Dendritic cell treated with granulocyte-macrophage colony-stimulating factor and Interleukin-4, amounts not matched to agents 40 ng/mL and 50 ng/mL, for 4 days (primary cell): ENCODE measurements around the gene TOMM20L.

Experiments used
- H3K27ac Mint-ChIP-seq: one replicate; pipeline ENCODE4 v1.8.0; 2022; ENCODE audit warnings: mild to moderate bottlenecking, mixed read lengths
- H3K27me3 Mint-ChIP-seq: one replicate; pipeline ENCODE4 v1.8.0; 2022; ENCODE audit warnings: mild to moderate bottlenecking, mixed read lengths
- H3K36me3 Mint-ChIP-seq: one replicate; pipeline ENCODE4 v1.8.0; 2022; ENCODE audit warnings: low read depth, mixed read lengths
- H3K4me1 Mint-ChIP-seq: one replicate; pipeline ENCODE4 v1.8.0; 2022; ENCODE audit warnings: low read depth, mixed read lengths
- H3K4me3 Mint-ChIP-seq: one replicate; pipeline ENCODE4 v1.8.0; 2022; ENCODE audit warnings: mild to moderate bottlenecking, moderate library complexity, mixed read lengths
- H3K9me3 Mint-ChIP-seq: one replicate; pipeline ENCODE4 v1.8.0; 2022; ENCODE audit warnings: mixed read lengths
- intact Hi-C: fragments of 100-400 bp; cut with micrococcal nuclease; formaldehyde crosslinking; loops from one replicate; pipeline ENCODE4 v1.15.0; 2022

Gene TOMM20L

GRCh38 chr14:58455593-58456265, 60.0 kb downstream of the TOMM20L start:
- H3K4me3 Mint-ChIP-seq = no peak overlapping the region
- H3K27me3 Mint-ChIP-seq = no peaks in the 10 kb centered on the region
- no peaks in the 10 kb centered on the region for H3K4me1 Mint-ChIP-seq
- H3K27ac Mint-ChIP-seq = no peak overlapping the region
- no peaks in the 10 kb centered on the region for H3K9me3 Mint-ChIP-seq
- H3K36me3 Mint-ChIP-seq = peaks cover 78% of the 10 kb centered on the region
- intact Hi-C loops = no loop called here
